ENCODE data around the gene TTC9B.
"Not testable (repeated sequence)": the region's sequence is repeated elsewhere in the genome, so short reads cannot be mapped to it uniquely, and the experiment has no call there.

TTC9B gene

DNA sequence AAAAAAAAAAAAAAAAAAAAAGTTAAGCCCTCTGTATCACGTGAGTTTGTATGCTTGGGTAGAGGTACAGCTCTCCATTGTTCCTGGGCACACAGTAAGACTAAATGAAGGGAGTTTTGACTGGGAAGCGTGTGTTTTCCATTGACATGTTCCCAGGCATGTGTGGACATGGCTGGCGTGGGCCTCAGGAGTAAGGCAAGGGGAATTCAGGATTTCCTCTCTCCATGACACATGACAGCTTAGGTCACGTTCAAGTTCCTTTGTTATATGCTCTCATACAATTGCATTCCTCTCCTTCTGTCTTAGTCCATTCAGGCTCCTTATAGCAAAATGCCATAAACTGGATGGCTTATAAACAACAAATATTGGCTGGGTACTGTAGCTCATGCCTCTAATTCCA, 44.1 kb downstream of the TTC9B start:
- Histone ChIP-seq H3K27ac (ENCODE audit: low read length) (no peak overlapping the region), H3K36me3 (ENCODE audit: insufficient read depth, low read length) (no peaks in the 10 kb centered on the region), H3K4me3 (ENCODE audit: low read depth in 1 of 2, low read length in 2 of 2) (no peak overlapping the region), H3K4me2 (ENCODE audit: insufficient read depth, low read length) (no peak overlapping the region), H3K4me1 (ENCODE audit: insufficient read depth, low read length) (no peaks in the 10 kb centered on the region), H2AFZ (ENCODE audit: low read depth, low read length) (no peak overlapping the region), H3K9ac (ENCODE audit: low read depth, low read length) (no peak overlapping the region), H4K20me1 (ENCODE audit: insufficient read depth, low read length) (no peaks in the 10 kb centered on the region), H3K79me2 (ENCODE audit: insufficient read depth, low read length) (no peaks in the 10 kb centered on the region), H3K9me3 (ENCODE audit: insufficient read depth, low read length, severe bottlenecking) (no peaks in the 10 kb centered on the region), H3K27me3 (ENCODE audit: insufficient read depth, low read length, poor library complexity) (no peaks in the 10 kb centered on the region)
- DNase-seq (no peak), ATAC-seq (ENCODE audit: insufficient read depth, low read depth) (no peak)
- TF ChIP-seq, protein P1, sequence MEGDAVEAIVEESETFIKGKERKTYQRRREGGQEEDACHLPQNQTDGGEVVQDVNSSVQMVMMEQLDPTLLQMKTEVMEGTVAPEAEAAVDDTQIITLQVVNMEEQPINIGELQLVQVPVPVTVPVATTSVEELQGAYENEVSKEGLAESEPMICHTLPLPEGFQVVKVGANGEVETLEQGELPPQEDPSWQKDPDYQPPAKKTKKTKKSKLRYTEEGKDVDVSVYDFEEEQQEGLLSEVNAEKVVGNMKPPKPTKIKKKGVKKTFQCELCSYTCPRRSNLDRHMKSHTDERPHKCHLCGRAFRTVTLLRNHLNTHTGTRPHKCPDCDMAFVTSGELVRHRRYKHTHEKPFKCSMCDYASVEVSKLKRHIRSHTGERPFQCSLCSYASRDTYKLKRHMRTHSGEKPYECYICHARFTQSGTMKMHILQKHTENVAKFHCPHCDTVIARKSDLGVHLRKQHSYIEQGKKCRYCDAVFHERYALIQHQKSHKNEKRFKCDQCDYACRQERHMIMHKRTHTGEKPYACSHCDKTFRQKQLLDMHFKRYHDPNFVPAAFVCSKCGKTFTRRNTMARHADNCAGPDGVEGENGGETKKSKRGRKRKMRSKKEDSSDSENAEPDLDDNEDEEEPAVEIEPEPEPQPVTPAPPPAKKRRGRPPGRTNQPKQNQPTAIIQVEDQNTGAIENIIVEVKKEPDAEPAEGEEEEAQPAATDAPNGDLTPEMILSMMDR (IDR thresholded peaks at IDR 0.05; ENCODE audit: borderline replicate concordance, extremely low read depth, low read length, poor library complexity, severe bottlenecking), result no peak
- TF ChIP-seq EZH2 (IDR thresholded peaks at IDR 0.05; ENCODE audit: borderline replicate concordance, low read depth, low read length, severe bottlenecking), result no peak

DNA sequence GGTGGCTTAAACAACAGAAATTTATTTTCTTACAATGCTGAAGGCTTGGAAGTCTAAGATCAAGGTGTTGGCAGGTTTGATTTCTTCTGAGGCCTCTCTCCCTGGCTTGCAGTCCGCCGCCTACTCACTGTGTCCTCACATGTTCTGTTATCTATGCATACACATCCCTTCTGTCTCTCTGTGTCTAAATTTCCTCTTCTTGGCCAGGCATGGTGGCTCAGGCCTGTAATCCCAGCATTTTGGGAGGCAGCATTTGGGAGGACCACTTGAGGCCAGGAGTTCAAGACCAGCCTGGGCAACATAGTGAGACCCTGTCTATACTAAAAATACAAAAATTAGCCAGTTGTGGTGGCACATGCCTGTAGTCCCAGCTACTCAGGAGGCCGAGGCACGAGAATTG, 46.9 kb downstream of the TTC9B start:
- H3K27me3 ChIP-seq (ENCODE audit: insufficient read depth, low read length, poor library complexity); H3K4me1 ChIP-seq (ENCODE audit: insufficient read depth, low read length); H2AFZ ChIP-seq (ENCODE audit: low read depth, low read length); H3K9ac ChIP-seq (ENCODE audit: low read depth, low read length); H3K36me3 ChIP-seq (ENCODE audit: insufficient read depth, low read length); DNase-seq; ATAC-seq (ENCODE audit: insufficient read depth, low read depth); H3K27ac ChIP-seq (ENCODE audit: low read length); H3K79me2 ChIP-seq (ENCODE audit: insufficient read depth, low read length); H3K4me2 ChIP-seq (ENCODE audit: insufficient read depth, low read length); H4K20me1 ChIP-seq (ENCODE audit: insufficient read depth, low read length); H3K4me3 ChIP-seq (ENCODE audit: low read depth in 1 of 2, low read length in 2 of 2); H3K9me3 ChIP-seq (ENCODE audit: insufficient read depth, low read length, severe bottlenecking): not testable (repeated sequence)

DNA sequence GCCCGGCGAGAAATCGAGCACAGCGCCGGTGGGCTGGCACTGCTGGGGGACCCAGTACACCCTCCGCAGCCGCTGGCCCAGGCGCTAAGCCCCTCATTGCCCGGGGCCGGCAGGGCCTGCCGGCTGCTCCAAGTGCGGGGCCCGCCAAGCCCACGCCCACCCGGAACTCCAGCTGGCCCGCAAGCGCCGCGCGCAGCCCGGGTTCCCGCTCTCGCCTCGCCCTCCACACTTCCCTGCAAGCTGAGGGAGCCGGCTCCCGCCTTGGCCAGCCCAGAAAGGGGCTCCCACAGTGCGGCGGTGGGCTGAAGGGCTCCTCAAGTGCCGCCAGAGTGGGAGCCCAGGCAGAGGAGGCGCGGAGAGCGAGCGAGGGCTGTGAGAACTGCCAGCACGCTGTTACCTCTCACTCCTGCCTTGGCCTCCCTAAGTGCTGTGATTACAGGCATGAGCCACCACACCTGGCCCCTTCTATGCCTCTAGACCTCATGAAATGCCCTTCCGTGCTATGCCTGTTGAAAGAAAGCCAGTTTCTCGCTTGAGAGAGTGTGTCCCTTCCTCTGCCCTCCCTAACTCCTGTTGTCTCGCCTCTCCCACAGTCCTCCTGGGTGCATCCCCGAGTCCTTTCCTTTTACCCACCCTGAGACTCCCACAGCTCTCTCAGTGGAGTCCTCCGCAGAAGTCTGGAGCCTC, 47.7 kb downstream of the TTC9B start:
- not testable (repeated sequence) for ATAC-seq (ENCODE audit: insufficient read depth, low read depth); H3K4me2 ChIP-seq (ENCODE audit: insufficient read depth, low read length); H2AFZ ChIP-seq (ENCODE audit: low read depth, low read length); H3K9ac ChIP-seq (ENCODE audit: low read depth, low read length); H3K27ac ChIP-seq (ENCODE audit: low read length); H3K27me3 ChIP-seq (ENCODE audit: insufficient read depth, low read length, poor library complexity); H3K4me1 ChIP-seq (ENCODE audit: insufficient read depth, low read length); H3K4me3 ChIP-seq (ENCODE audit: low read depth in 1 of 2, low read length in 2 of 2); H3K36me3 ChIP-seq (ENCODE audit: insufficient read depth, low read length); H3K9me3 ChIP-seq (ENCODE audit: insufficient read depth, low read length, severe bottlenecking); H4K20me1 ChIP-seq (ENCODE audit: insufficient read depth, low read length); DNase-seq; H3K79me2 ChIP-seq (ENCODE audit: insufficient read depth, low read length)

DNA sequence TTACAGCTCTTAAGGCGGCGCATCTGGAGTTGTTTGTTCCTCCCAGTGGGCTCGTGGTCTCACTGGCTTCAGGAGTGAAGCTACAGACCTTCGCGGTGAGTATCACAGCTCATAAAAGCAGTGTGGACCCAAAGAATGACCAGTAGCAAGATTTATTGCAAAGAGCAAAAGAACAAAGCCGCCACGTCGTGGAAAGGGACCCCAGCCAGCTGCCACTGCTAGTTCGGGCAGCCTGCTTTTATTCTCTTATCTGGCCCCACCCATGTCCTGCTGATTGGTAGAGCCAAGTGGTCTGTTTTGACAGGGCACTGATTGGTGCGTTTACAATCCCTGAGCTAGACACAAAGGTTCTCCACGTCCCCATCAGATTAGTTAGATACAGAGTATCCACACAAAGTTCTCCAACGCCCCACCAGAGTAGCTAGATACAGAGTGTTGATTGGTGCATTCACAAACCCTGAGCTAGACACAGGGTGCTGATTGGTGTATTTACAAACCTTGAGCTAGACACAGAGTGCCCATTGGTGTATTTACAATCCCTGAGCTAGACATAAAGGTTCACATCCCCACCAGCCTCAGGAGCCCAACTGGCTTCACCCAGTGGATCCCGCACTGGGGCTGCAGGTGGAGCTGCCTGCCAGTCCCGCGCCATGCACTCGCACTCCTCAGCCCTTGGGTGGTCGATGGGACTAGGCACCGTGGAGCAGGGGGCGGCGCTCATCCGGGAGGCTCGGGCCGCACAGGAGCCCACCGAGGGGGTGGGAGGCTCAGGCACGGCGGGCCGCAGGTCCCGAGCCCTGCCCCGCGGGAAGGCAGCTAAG, 48.5 kb downstream of the TTC9B start:
- H3K27me3 ChIP-seq (ENCODE audit: insufficient read depth, low read length, poor library complexity); H3K4me1 ChIP-seq (ENCODE audit: insufficient read depth, low read length); H3K9me3 ChIP-seq (ENCODE audit: insufficient read depth, low read length, severe bottlenecking); H2AFZ ChIP-seq (ENCODE audit: low read depth, low read length); H3K4me2 ChIP-seq (ENCODE audit: insufficient read depth, low read length); H3K36me3 ChIP-seq (ENCODE audit: insufficient read depth, low read length); H3K9ac ChIP-seq (ENCODE audit: low read depth, low read length); H3K27ac ChIP-seq (ENCODE audit: low read length); H3K79me2 ChIP-seq (ENCODE audit: insufficient read depth, low read length); H3K4me3 ChIP-seq (ENCODE audit: low read depth in 1 of 2, low read length in 2 of 2); ATAC-seq (ENCODE audit: insufficient read depth, low read depth); DNase-seq; H4K20me1 ChIP-seq (ENCODE audit: insufficient read depth, low read length): not testable (repeated sequence)

Measured in DND-41 (cell line).